Adipocyte (in vitro differentiated cells): ENCODE data around the gene PLCB1.

Source experiments
- DNase-seq: peaks from one replicate; pipeline ENCODE4 v3.0.0-alpha.2; 2015; ENCODE audit warnings: low read depth
- H3K27me3 ChIP-seq: replicated peaks from 2 replicates; pipeline ENCODE4 v1.7.0; 2013; ENCODE audit warnings: mild to moderate bottlenecking, low read length, moderate library complexity; ENCODE audit not compliant: control insufficient read depth, insufficient read depth
- H3K36me3 ChIP-seq: 2 replicates; pipeline ENCODE4 v1.7.0; 2013; ENCODE audit warnings: low read length, mild to moderate bottlenecking, moderate library complexity; ENCODE audit not compliant: control insufficient read depth, insufficient read depth, severe bottlenecking
- H3K4me1 ChIP-seq: 2 replicates; pipeline ENCODE4 v1.7.0; 2013; ENCODE audit warnings: mild to moderate bottlenecking, low read length, moderate library complexity; ENCODE audit not compliant: control insufficient read depth, insufficient read depth
- H3K4me3 ChIP-seq: 2 replicates; pipeline ENCODE4 v1.7.0; 2013; ENCODE audit warnings: mild to moderate bottlenecking, low read length, moderate library complexity
- H3K9ac ChIP-seq: 2 replicates; pipeline ENCODE4 v1.7.0; 2013; ENCODE audit warnings: mild to moderate bottlenecking, low read length, moderate library complexity
- H3K9me3 ChIP-seq: 2 replicates; pipeline ENCODE4 v1.7.0; 2013; ENCODE audit warnings: mild to moderate bottlenecking, low read length, moderate library complexity; ENCODE audit not compliant: control insufficient read depth

The PLCB1 gene

GRCh38 chr20:8213831-8214587 lies 81.9 kb downstream of the PLCB1 start:
- no peak for DNase-seq

GRCh38 chr20:8215361-8215781 lies 83.3 kb downstream of the PLCB1 start:
- peak; percentile 42 for DNase-seq
- no peak overlapping the region for H3K4me3 ChIP-seq

More at GRCh38 chr20:8213831-8214587, 81.9 kb downstream of the PLCB1 start:
- Histone ChIP-seq H3K4me3 (no peak overlapping the region), H3K9me3 (no peaks in the 10 kb centered on the region), H3K9ac (no peak overlapping the region), H3K36me3 (no peaks in the 10 kb centered on the region), H3K4me1 (peaks cover 13% of the 10 kb centered on the region), H3K27me3 (no peaks in the 10 kb centered on the region)

GRCh38 chr20:8216375-8217200 lies 84.5 kb downstream of the PLCB1 start:
- H3K9ac ChIP-seq, result no peak overlapping the region
- H3K9me3 ChIP-seq, result no peaks in the 10 kb centered on the region
- H3K4me1 ChIP-seq, result peaks cover 10% of the 10 kb centered on the region
- no peak for DNase-seq
- no peak overlapping the region for H3K4me3 ChIP-seq
- no peaks in the 10 kb centered on the region for H3K36me3 ChIP-seq
- H3K27me3 ChIP-seq, result no peaks in the 10 kb centered on the region

More at GRCh38 chr20:8215361-8215781, 83.3 kb downstream of the PLCB1 start:
- H3K36me3 ChIP-seq, result no peaks in the 10 kb centered on the region
- H3K4me1 ChIP-seq, result peaks cover 10% of the 10 kb centered on the region
- no peaks in the 10 kb centered on the region for H3K9me3 ChIP-seq
- no peak overlapping the region for H3K9ac ChIP-seq
- no peaks in the 10 kb centered on the region for H3K27me3 ChIP-seq

- Histone ChIP-seq H3K27me3 (no peaks in the 10 kb centered on the region), H3K4me3 (no peak overlapping the region), H3K9me3 (no peaks in the 10 kb centered on the region), H3K4me1 (peaks cover 14% of the 10 kb centered on the region), H3K9ac (no peak overlapping the region), H3K36me3 (no peaks in the 10 kb centered on the region)
- peak; percentile 38 for DNase-seq
Measured at GRCh38 chr20:8218861-8219260, 86.8 kb downstream of the PLCB1 start.

- DNase-seq, result no peak
- Histone ChIP-seq H3K27me3 (no peaks in the 10 kb centered on the region), H3K4me3 (no peak overlapping the region), H3K4me1 (peaks cover 14% of the 10 kb centered on the region), H3K9ac (no peak overlapping the region), H3K9me3 (no peaks in the 10 kb centered on the region), H3K36me3 (no peaks in the 10 kb centered on the region)
Measured at GRCh38 chr20:8219403-8219802, 87.3 kb downstream of the PLCB1 start.

- Histone ChIP-seq H3K9ac (no peak overlapping the region), H3K36me3 (no peaks in the 10 kb centered on the region), H3K9me3 (no peaks in the 10 kb centered on the region), H3K4me1 (peaks cover 14% of the 10 kb centered on the region), H3K27me3 (no peaks in the 10 kb centered on the region), H3K4me3 (no peak overlapping the region)
- no peak for DNase-seq
Measured at GRCh38 chr20:8220716-8221115, 88.7 kb downstream of the PLCB1 start.

- Histone ChIP-seq H3K27me3 (no peaks in the 10 kb centered on the region), H3K9ac (no peak overlapping the region), H3K36me3 (no peaks in the 10 kb centered on the region), H3K9me3 (no peaks in the 10 kb centered on the region), H3K4me1 (peaks cover 14% of the 10 kb centered on the region), H3K4me3 (no peak overlapping the region)
- DNase-seq, result no peak
Measured at GRCh38 chr20:8221887-8222419, 89.9 kb downstream of the PLCB1 start.

GRCh38 chr20:8223091-8223870 lies 91.2 kb downstream of the PLCB1 start:
- Histone ChIP-seq H3K36me3 (no peaks in the 10 kb centered on the region), H3K4me1 (peaks cover 19% of the 10 kb centered on the region), H3K9me3 (no peaks in the 10 kb centered on the region)

GRCh38 chr20:8225658-8226057 lies 93.6 kb downstream of the PLCB1 start:
- H3K9me3 ChIP-seq, result no peaks in the 10 kb centered on the region
- no peak overlapping the region for H3K9ac ChIP-seq
- no peaks in the 10 kb centered on the region for H3K36me3 ChIP-seq
- no peak for DNase-seq
- no peak overlapping the region for H3K4me3 ChIP-seq
- H3K27me3 ChIP-seq, result no peaks in the 10 kb centered on the region
- peaks cover 19% of the 10 kb centered on the region for H3K4me1 ChIP-seq

More at GRCh38 chr20:8223091-8223870, 91.2 kb downstream of the PLCB1 start:
- Histone ChIP-seq H3K4me3 (no peak overlapping the region), H3K27me3 (no peaks in the 10 kb centered on the region), H3K9ac (peak overlapping the region; percentile 1)
- DNase-seq, result peak; percentile 87

GRCh38 chr20:8226106-8226505 lies 94.0 kb downstream of the PLCB1 start:
- Histone ChIP-seq H3K27me3 (no peaks in the 10 kb centered on the region), H3K9ac (no peak overlapping the region), H3K9me3 (no peaks in the 10 kb centered on the region), H3K4me3 (no peak overlapping the region), H3K4me1 (peaks cover 19% of the 10 kb centered on the region), H3K36me3 (no peaks in the 10 kb centered on the region)
- no peak for DNase-seq
